ENCODE data around the gene ALKBH4.

Gene ALKBH4

GRCh38 chr7:102452451-102452850, 12.2 kb downstream of the ALKBH4 start:
- Histone ChIP-seq H3K36me3 (ENCODE audit: insufficient read depth, low read length) (peaks cover 12% of the 10 kb centered on the region; the same call in 1 of the 2 replicates), H3K79me2 (ENCODE audit: insufficient read depth, low read length) (no peaks in the 10 kb centered on the region), H3K27me3 (ENCODE audit: insufficient read depth, low read length, poor library complexity, severe bottlenecking) (no peaks in the 10 kb centered on the region), H3K9ac (ENCODE audit: low read depth, low read length, poor library complexity, severe bottlenecking) (no peak overlapping the region), H3K4me1 (ENCODE audit: insufficient read depth, low read length, poor library complexity, severe bottlenecking) (no peaks in the 10 kb centered on the region), H3K4me3 (ENCODE audit: low read length, poor library complexity, severe bottlenecking) (no peak overlapping the region), H2AFZ (ENCODE audit: low read length) (no peak overlapping the region), H3K4me2 (ENCODE audit: low read depth, low read length, poor library complexity, severe bottlenecking) (no peak overlapping the region), H3K9me3 (ENCODE audit: insufficient read depth, low read depth, low read length) (no peaks in the 10 kb centered on the region), H3F3A (ENCODE audit: low read depth) (no peaks in the 10 kb centered on the region), H3K9me2 (replicated peaks; ENCODE audit: low read depth, low read length) (no peaks in the 10 kb centered on the region), H4K20me1 (ENCODE audit: insufficient read depth, low read length, poor library complexity, severe bottlenecking) (no peaks in the 10 kb centered on the region)
- TF ChIP-seq CTCF (conservative IDR thresholded peaks at IDR 0.05; ENCODE audit: low read length) = no peak
- TF ChIP-seq EZH2phosphoT487 (IDR thresholded peaks at IDR 0.05; ENCODE audit: borderline replicate concordance) = no peak

GRCh38 chr7:102451371-102452054, 13.2 kb downstream of the ALKBH4 start:
- Histone ChIP-seq H3K4me1 (ENCODE audit: insufficient read depth, low read length, poor library complexity, severe bottlenecking) (no peaks in the 10 kb centered on the region), H3K4me2 (ENCODE audit: low read depth, low read length, poor library complexity, severe bottlenecking) (no peak overlapping the region), H3K9ac (ENCODE audit: low read depth, low read length, poor library complexity, severe bottlenecking) (no peak overlapping the region)

GRCh38 chr7:102450242-102450641, 14.4 kb downstream of the ALKBH4 start:
- Histone ChIP-seq H4K20me1 (ENCODE audit: insufficient read depth, low read length, poor library complexity, severe bottlenecking) (no peaks in the 10 kb centered on the region), H3K4me2 (ENCODE audit: low read depth, low read length, poor library complexity, severe bottlenecking) (no peak overlapping the region), H3K4me1 (ENCODE audit: insufficient read depth, low read length, poor library complexity, severe bottlenecking) (no peaks in the 10 kb centered on the region), H2AFZ (ENCODE audit: low read length) (no peak overlapping the region), H3K9ac (ENCODE audit: low read depth, low read length, poor library complexity, severe bottlenecking) (no peak overlapping the region), H3K9me2 (replicated peaks; ENCODE audit: low read depth, low read length) (no peaks in the 10 kb centered on the region), H3K79me2 (ENCODE audit: insufficient read depth, low read length) (no peaks in the 10 kb centered on the region), H3K9me3 (ENCODE audit: insufficient read depth, low read depth, low read length) (no peaks in the 10 kb centered on the region), H3K4me3 (ENCODE audit: low read length, poor library complexity, severe bottlenecking) (no peak overlapping the region), H3K27me3 (ENCODE audit: insufficient read depth, low read length, poor library complexity, severe bottlenecking) (no peaks in the 10 kb centered on the region), H3K36me3 (ENCODE audit: insufficient read depth, low read length) (peaks cover 21% of the 10 kb centered on the region; the same call in 1 of the 2 replicates), H3F3A (ENCODE audit: low read depth) (no peaks in the 10 kb centered on the region)
- TF ChIP-seq EZH2phosphoT487 (IDR thresholded peaks at IDR 0.05; ENCODE audit: borderline replicate concordance) (no peak), CTCF (conservative IDR thresholded peaks at IDR 0.05; ENCODE audit: low read length) (peak; percentile 66)

More at GRCh38 chr7:102451371-102452054, 13.2 kb downstream of the ALKBH4 start:
- Histone ChIP-seq H3K27me3 (ENCODE audit: insufficient read depth, low read length, poor library complexity, severe bottlenecking) (no peaks in the 10 kb centered on the region), H3K4me3 (ENCODE audit: low read length, poor library complexity, severe bottlenecking) (no peak overlapping the region), H3K9me3 (ENCODE audit: insufficient read depth, low read depth, low read length) (no peaks in the 10 kb centered on the region), H3K9me2 (replicated peaks; ENCODE audit: low read depth, low read length) (no peaks in the 10 kb centered on the region), H3F3A (ENCODE audit: low read depth) (no peaks in the 10 kb centered on the region), H3K79me2 (ENCODE audit: insufficient read depth, low read length) (no peaks in the 10 kb centered on the region), H2AFZ (ENCODE audit: low read length) (no peak overlapping the region), H3K36me3 (ENCODE audit: insufficient read depth, low read length) (peaks cover 16% of the 10 kb centered on the region; the same call in 1 of the 2 replicates), H4K20me1 (ENCODE audit: insufficient read depth, low read length, poor library complexity, severe bottlenecking) (no peaks in the 10 kb centered on the region)
- TF ChIP-seq CTCF (conservative IDR thresholded peaks at IDR 0.05; ENCODE audit: low read length) = no peak
- no peak for TF ChIP-seq EZH2phosphoT487 (IDR thresholded peaks at IDR 0.05; ENCODE audit: borderline replicate concordance)

Data from Loucy (cell line).